HS-27A (cell line): Measurements from ENCODE around the gene FGD2.

ENCODE experiments used
- DNase-seq: peaks from one replicate; pipeline ENCODE4 v3.0.0-alpha.2; 2012; ENCODE audit warnings: low read depth, missing footprints

FGD2 gene

GRCh38 chr6:37005061-37005810, at the start of gene FGD2:
TSS of gene FGD2 (plus strand) at chr6:37005655. CDS start at chr6:37005818, 163 bp downstream.
- no peak for DNase-seq

GRCh38 chr6:36955671-36956445, 49.6 kb upstream of the FGD2 start:
- DNase-seq = no peak

- no peak for DNase-seq
These were observed 49.0 kb upstream of the FGD2 start for GRCh38 chr6:36956446-36956820.

- no peak for DNase-seq
These were observed 47.6 kb upstream of the FGD2 start for GRCh38 chr6:36957773-36958271.

- no peak for DNase-seq
These were observed 46.5 kb upstream of the FGD2 start for GRCh38 chr6:36958775-36959554.

- DNase-seq = no peak
These were observed 45.8 kb upstream of the FGD2 start for GRCh38 chr6:36959555-36960250.

GRCh38 chr6:36961441-36962435, 43.7 kb upstream of the FGD2 start:
- DNase-seq = no peak

- no peak for DNase-seq
These were observed 42.6 kb upstream of the FGD2 start for GRCh38 chr6:36962874-36963273.

- no peak for DNase-seq
These were observed 41.8 kb upstream of the FGD2 start for GRCh38 chr6:36963451-36964290.

GRCh38 chr6:36964349-36964748, 41.1 kb upstream of the FGD2 start:
- no peak for DNase-seq

- no peak for DNase-seq
These were observed 40.5 kb upstream of the FGD2 start for GRCh38 chr6:36964908-36965307.

- DNase-seq = no peak
These were observed 38.2 kb upstream of the FGD2 start for GRCh38 chr6:36967301-36967700.

GRCh38 chr6:36967757-36968156, 37.7 kb upstream of the FGD2 start:
- no peak for DNase-seq

- no peak for DNase-seq
These were observed 37.0 kb upstream of the FGD2 start for GRCh38 chr6:36968266-36968977.

GRCh38 chr6:36969240-36969691, 36.2 kb upstream of the FGD2 start:
- no peak for DNase-seq

- DNase-seq = no peak
These were observed 35.2 kb upstream of the FGD2 start for GRCh38 chr6:36969988-36970891.

GRCh38 chr6:36970892-36971842, 34.3 kb upstream of the FGD2 start:
- no peak for DNase-seq
